HK-2 (cell line): ENCODE results near the gene ZNF536.

Experiments
- DNase-seq: peaks from one replicate; pipeline ENCODE4 v3.0.0-alpha.2; 2018; ENCODE audit not compliant: unreplicated experiment

Gene ZNF536

GRCh38 chr19:30606114-30607050 lies 234.2 kb downstream of the ZNF536 start:
- DNase-seq: no peak
